Glutamatergic neuron (in vitro differentiated cells): ENCODE measurements around the gene R3HDM2. TPM values are rescaled to one million over a fixed set of nuclear protein-coding genes. Genes with fewer than 3 reads are reported as not detected.

ENCODE experiments used
- DNase-seq: peaks from one replicate; pipeline ENCODE4 v3.0.0; 2022
- H3K27ac Mint-ChIP-seq: one replicate; pipeline ENCODE4 v1.8.0; 2020; ENCODE audit warnings: mild to moderate bottlenecking, mixed read lengths, inconsistent platforms; ENCODE audit not compliant: unreplicated experiment
- H3K27me3 Mint-ChIP-seq: one replicate; pipeline ENCODE4 v1.8.0; 2020; ENCODE audit warnings: mild to moderate bottlenecking, moderate library complexity, mixed read lengths, inconsistent platforms; ENCODE audit not compliant: unreplicated experiment
- H3K36me3 Mint-ChIP-seq: one replicate; pipeline ENCODE4 v1.8.0; 2020; ENCODE audit warnings: mild to moderate bottlenecking, mixed read lengths, inconsistent platforms; ENCODE audit not compliant: unreplicated experiment
- H3K4me1 Mint-ChIP-seq: one replicate; pipeline ENCODE4 v1.8.0; 2020; ENCODE audit warnings: mild to moderate bottlenecking, low read depth, mixed read lengths, inconsistent platforms; ENCODE audit not compliant: unreplicated experiment
- H3K4me3 Mint-ChIP-seq: one replicate; pipeline ENCODE4 v1.8.0; 2020; ENCODE audit warnings: mild to moderate bottlenecking, mixed read lengths, inconsistent platforms; ENCODE audit not compliant: unreplicated experiment
- H3K9me3 Mint-ChIP-seq: one replicate; pipeline ENCODE4 v1.8.0; 2020; ENCODE audit warnings: mild to moderate bottlenecking, moderate library complexity, mixed read lengths, inconsistent platforms; ENCODE audit not compliant: unreplicated experiment
- CTCF ChIP-seq: fragments of 200-600 bp; sonication (generic); IDR thresholded peaks from one replicate; pipeline ENCODE4 v1.5.0; 2021; ENCODE audit not compliant: partially characterized antibody, unreplicated experiment
- total RNA-seq: library from RNA; stranded (reverse); fragmentation: NEBNext Ultra II Directional; extraction: Animal tissue kit (Norgen Biotek cat#: 25700); gene quantifications from one replicate; pipeline ENCODE4 v1.2.1, GENCODE V29; 2021; ENCODE audit not compliant: unreplicated experiment

Gene R3HDM2
- total RNA-seq, 1 donor from 2014 or later = 106 TPM

GRCh38 chr12:57220770-57221168, 210.1 kb downstream of the R3HDM2 start:
- H3K4me3 Mint-ChIP-seq = peak overlapping the region; percentile 81
- peaks cover 44% of the 10 kb centered on the region for H3K4me1 Mint-ChIP-seq
- no peak for DNase-seq
- peaks cover 43% of the 10 kb centered on the region for H3K27me3 Mint-ChIP-seq
- no peak for TF ChIP-seq CTCF
- peak overlapping the region; percentile 18 for H3K27ac Mint-ChIP-seq
- H3K9me3 Mint-ChIP-seq = peaks cover 23% of the 10 kb centered on the region
- H3K36me3 Mint-ChIP-seq = no peaks in the 10 kb centered on the region

GRCh38 chr12:57219993-57220754, 210.7 kb downstream of the R3HDM2 start:
- peak overlapping the region; percentile 92 for H3K4me3 Mint-ChIP-seq
- TF ChIP-seq CTCF = no peak
- no peaks in the 10 kb centered on the region for H3K36me3 Mint-ChIP-seq
- peaks cover 48% of the 10 kb centered on the region for H3K27me3 Mint-ChIP-seq
- H3K4me1 Mint-ChIP-seq = peaks cover 50% of the 10 kb centered on the region
- H3K27ac Mint-ChIP-seq = peak overlapping the region; percentile 3
- peaks cover 26% of the 10 kb centered on the region for H3K9me3 Mint-ChIP-seq
- DNase-seq = no peak

- H3K27ac Mint-ChIP-seq = peak overlapping the region; percentile 82
- H3K4me3 Mint-ChIP-seq = peak overlapping the region; percentile 92
- DNase-seq = peak; percentile 56
- peaks cover 50% of the 10 kb centered on the region for H3K27me3 Mint-ChIP-seq
- H3K4me1 Mint-ChIP-seq = peaks cover 52% of the 10 kb centered on the region
- no peak for TF ChIP-seq CTCF
- no peaks in the 10 kb centered on the region for H3K36me3 Mint-ChIP-seq
- peaks cover 30% of the 10 kb centered on the region for H3K9me3 Mint-ChIP-seq
Measured at GRCh38 chr12:57219205-57219992, 211.4 kb downstream of the R3HDM2 start.

GRCh38 chr12:57218030-57218853, 212.6 kb downstream of the R3HDM2 start:
- Mint-ChIP-seq H3K27ac (peak overlapping the region; percentile 82), H3K4me1 (peaks cover 58% of the 10 kb centered on the region), H3K27me3 (peaks cover 54% of the 10 kb centered on the region), H3K4me3 (peak overlapping the region; percentile 92), H3K9me3 (peaks cover 36% of the 10 kb centered on the region), H3K36me3 (no peaks in the 10 kb centered on the region)
- TF ChIP-seq CTCF = no peak
- no peak for DNase-seq
